Retina (tissue), 1 donor: Measurements from ENCODE around the gene EPS8.

ENCODE experiments used
- DNase-seq: peaks from one replicate; pipeline ENCODE4 v3.0.0-alpha.2; 2016

Gene EPS8

DNA sequence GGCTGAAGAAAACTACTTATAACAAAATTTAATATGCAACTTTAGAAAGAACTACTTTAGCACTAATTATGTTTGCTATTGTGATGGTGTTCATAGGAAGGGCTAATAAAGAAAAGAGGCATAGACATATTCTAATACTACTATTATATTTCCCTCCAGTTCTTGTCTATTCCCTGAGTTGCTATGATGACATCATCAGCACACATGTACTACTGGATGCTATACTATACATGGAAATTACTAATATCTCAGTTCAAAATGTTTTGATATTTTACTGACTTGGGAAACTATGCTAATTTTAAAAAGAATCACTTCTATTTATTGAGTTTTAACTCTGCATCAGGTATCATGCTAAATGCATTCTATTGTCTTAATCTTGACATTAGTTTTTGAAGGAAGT, 101.6 kb downstream of the EPS8 start:
- DNase-seq = no peak

DNA sequence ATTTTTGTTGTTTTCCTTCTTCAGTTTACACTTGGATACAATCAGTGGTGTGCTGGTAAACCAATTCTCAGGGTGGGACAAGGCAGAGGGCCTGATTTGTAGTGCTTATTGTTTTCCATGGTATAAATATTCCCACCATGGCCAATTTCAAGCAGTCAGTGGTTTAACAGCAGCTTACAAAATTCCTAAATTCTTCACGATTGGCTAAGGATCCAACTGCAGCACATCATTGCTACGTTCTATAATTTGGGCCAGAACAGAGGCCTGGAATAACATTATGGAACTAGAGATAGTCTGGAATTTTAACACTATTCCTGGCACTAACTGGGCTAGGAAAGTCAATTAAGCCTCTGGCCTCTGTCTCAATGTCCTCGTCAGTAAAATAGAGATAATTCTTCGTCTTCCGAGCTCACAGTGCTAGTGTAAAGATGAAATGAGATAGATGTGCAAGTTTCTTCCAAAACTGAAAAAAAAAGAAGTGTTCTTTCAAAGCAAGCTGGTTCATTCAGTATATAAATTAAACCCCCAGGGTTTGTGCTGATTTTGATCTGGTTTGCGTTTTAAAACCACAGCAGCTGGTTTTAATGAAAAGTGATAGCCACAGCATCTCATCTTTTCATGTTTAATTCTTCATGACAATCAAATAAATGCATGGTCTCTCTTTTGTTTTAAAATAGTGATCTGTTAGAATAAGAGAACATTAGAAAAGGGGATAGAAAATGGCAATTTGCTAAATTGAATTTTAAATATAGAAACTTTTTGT, 104.1 kb downstream of the EPS8 start:
- DNase-seq = no peak

DNA sequence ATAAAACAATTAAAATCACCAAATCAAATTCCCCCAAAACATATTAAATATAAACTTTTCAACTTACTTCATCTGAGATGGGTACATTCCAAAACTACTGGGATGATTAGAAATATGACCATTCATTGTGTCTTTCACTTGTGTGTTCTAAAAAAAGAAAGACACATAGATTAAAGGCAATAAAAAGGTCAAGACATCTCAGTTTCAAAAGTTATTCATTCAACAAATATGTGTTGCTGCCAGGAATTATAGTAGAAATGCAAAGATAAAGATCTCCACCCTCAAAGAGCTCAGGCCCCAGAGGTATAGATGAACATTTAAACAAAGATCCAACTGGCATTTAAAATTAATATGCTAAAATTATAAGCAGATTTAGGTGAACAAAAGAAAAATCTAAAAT, 106.4 kb downstream of the EPS8 start:
- no peak for DNase-seq

GRCh38 chr12:15679151-15679550, 110.0 kb downstream of the EPS8 start:
- no peak for DNase-seq

DNA sequence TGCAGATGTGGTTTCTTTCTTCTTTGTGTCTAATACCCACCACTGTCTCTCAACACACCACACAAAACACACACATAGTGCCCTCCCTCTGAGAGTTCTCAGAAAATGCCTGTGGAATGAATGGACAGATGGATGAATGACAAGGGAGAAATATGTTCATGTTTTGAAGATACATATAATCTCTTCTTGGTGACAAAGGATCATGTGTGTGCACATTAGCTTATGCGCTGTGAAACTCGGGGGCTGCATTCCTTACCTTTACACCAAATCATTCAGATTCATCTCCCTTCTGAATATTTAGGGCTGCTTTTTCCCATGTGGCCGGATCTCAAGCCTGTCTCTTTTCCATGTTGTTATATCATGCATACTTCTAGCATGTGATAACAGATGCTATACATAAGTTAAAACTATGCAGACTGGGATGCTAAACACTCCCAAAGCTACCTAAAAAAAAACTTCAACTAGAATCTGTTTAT, 111.4 kb downstream of the EPS8 start:
- no peak for DNase-seq

DNA sequence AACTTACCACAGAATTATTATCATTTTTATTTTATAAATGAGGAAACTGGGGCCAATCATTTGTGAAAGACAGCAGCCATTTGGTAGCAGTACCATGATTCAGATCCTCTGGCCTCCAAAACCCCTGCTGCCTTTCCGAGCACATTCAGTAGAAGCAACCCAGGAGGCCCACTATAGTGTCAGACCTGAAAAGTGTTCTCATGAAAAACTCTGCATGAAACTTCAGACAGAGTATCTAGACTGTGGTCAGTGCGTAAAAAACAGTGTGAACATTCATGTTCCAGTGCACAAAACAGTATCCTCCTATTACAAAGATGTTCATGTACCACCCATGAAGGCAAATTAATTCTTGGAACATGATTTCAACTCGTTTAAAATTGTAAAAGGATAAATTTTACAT, 112.0 kb downstream of the EPS8 start:
- DNase-seq = no peak

- no peak for DNase-seq
These were observed 116.4 kb downstream of the EPS8 start for GRCh38 chr12:15672671-15673270.

DNA sequence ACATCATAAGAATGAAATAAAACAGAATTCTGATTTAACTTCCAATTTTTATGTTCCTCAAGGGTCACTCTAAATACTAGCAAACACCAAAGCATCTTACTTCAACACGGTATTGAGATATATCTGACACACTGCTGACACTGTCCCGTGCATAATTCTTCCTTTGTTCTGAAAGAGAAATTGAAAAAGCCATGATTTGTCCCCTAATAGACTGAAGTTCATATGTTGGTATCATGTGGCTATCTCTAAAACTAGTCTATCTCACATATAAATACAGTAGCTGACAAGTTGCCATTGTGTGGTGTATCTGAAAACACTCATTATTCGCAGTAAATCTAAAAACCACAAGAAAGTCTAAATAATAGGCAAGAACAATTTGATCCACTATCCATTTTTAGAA, 118.4 kb downstream of the EPS8 start:
- no peak for DNase-seq

GRCh38 chr12:15669256-15669948, 119.8 kb downstream of the EPS8 start:
- DNase-seq = no peak

DNA sequence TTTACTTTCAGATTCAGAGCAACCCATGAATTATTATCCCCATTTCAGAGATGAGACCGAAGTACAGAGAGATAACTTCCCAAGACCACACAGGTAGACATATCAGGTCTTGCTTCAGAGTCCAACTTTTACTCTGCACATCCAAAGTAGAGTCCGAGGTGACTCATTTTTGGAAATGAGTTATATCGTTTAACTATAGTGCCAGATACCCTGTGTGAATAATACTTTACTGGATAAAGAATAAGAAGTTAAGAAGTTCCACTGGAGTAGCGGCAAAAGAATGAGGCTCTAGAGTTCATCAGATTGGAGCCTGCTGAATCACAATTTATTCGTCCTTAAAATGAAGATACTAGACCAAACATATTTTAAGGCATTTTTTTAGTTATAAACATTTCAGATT, 124.7 kb downstream of the EPS8 start:
- DNase-seq = no peak

DNA sequence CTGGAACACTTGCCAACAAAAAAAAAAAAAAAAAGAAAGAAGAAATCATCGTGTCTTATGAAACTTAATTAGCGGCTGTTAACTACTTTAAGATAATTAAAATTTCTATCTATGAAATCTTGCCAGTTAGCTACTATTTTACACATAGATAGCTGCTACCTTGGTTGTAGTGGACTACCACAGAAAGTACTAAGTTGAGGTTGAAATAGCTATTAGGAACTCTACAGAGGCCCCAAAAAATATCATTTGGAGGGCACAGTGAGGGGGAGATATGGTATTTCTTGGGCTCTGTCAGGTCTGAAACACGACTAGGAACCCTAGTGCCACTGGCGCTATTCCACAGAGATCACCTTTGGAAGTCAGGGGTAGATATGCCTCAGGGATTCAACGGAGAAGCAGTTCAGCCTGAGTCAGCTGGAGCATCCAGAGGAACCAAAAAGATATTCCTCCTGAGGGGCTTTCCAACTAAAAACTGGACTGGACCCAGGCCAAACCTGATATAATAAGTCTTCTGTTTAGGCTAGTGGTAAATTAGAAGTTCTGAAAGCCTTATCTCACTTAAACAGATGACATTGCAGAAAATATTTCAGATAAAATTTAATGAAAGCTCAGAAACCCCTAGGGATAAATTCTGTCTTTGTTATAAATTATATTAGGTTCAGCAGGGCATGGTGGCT, 126.1 kb downstream of the EPS8 start:
- DNase-seq = no peak

DNA sequence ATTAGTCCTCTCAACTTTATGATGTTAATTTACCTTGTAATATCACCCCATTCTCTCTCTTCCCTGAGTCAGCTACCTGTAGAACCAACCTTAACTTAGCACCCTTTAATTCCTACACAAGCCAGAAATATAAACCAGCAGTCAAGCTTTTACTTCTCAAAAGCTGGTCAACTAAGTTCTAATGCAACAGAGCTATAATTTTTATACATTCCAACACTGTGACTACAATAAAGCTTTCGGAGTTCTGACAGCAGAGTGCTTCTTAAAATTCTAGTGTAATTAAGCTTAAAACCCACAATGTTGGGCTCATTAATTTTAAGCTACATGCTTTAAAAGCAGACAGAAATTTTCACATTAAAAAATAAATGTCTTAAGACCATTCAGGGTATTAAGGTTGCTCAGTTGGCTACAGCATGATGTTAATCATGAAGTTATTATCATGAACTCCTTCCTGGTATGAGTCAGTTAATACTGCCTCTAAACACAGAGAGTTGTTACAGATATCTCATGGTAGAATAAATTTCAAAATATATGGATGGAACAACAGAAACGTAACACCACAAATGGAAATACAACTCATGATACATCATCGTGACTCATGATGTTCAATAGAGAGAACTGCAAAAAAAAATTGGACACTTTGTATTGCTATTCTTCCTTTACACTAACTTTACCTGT, 126.7 kb downstream of the EPS8 start:
- DNase-seq = no peak

GRCh38 chr12:15651371-15651770, 137.8 kb downstream of the EPS8 start:
- DNase-seq = no peak

GRCh38 chr12:15650399-15651128, 138.6 kb downstream of the EPS8 start:
- no peak for DNase-seq

GRCh38 chr12:15649347-15649746, 139.8 kb downstream of the EPS8 start:
- DNase-seq = no peak

DNA sequence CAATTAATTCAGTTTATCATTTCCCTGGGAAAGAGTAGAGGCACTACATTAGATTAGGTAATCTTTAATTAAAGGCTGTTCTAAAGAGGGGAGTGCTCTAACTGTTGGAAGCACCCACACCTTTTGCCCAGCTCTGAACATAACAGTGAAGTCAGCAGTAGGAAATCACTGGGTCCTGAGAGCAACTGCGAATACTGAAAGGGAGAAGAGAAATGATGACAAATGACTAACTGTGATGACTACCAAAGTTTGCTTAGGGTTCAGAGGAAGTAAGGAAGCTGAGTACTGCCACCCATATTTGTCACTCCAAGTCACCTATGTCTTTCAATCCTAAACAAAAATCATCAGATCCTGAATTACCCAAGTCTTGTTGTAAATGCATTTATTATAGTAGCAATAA, 140.6 kb downstream of the EPS8 start:
- no peak for DNase-seq

DNA sequence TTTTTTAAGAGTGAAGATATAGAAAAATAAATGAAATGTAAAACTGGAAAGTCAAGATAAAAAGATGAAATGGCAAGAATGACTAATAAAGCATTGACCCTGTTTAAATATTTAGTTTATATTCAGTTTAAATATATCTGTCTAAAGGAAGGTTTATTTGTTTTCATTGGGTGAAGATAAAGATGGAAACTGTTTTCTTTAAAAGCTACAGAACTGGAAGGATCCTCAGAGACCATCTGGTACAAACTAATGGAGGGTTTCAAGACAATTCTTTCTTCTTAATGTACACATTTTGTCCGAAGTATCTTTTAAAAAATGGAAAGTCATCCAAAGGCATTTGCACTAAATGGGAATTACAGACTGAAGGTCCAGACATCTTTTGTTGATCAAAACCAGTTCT, 142.6 kb downstream of the EPS8 start:
- DNase-seq = no peak

DNA sequence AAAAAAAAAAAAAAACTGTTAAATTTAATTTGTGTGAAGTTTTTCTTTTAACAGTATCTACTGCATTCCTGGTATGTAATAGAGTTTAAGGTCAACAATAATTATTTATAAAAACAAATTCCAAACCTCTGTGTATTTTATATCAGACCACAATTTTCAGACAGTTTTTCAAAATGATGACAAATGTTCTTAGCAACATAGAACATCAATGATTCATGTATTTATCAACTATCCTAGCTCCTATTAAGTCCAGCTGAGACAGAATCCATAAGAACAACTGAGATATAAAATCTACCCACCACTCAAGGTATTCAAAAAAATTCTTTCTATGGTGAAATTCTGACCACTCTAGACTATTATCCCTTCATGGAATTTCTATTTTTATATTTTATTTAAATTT, 144.5 kb downstream of the EPS8 start:
- DNase-seq = no peak

- no peak for DNase-seq
These were observed 151.0 kb downstream of the EPS8 start for GRCh38 chr12:15638231-15638630.

GRCh38 chr12:15636060-15636890, 152.9 kb downstream of the EPS8 start:
- DNase-seq = no peak

DNA sequence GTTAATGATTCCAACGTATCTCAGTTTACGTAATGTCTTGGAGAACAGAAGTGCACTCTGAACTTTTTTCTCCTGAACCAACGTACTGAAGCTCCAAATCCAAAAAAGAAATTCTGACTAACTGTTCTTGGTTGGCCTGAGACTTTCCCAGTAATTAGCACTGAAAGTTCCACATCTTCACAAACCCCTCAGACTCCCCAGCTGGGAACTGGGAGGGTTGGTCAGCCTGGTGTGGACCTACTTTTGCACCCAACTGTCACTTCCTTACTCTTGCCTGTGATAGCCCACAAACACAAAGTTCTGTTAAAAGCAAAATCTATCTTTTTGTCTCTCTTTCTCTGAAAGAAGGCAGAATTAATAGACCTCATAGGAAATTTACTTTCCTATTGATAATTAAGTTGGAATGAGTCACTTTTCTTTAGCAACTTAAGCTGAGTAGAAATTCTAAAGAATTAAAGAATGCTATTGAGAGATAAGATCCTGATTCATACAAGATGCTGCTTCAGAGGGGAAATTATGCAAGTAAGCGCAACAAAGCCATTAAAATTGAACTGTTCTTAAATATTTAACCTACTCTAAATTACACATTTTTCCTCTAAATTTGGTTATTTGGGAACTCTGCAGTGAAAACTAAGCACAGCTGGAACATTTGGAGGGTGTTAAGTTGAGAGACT, 155.0 kb downstream of the EPS8 start:
- DNase-seq = no peak
